Mucosa of rectum (tissue), 2 donors: ENCODE data around the gene PDK2.

Source experiments
- H3K27ac ChIP-seq, 2 donors: one replicate each; pipeline ENCODE4 v1.7.0; 2013; ENCODE audit warnings: inconsistent platforms in 2 of 2, low read depth in 2 of 2, low read length in 2 of 2
- H3K27me3 ChIP-seq, 2 donors: one replicate each; pipeline ENCODE4 v1.7.0; 2013; ENCODE audit warnings: low read length in 2 of 2; ENCODE audit not compliant: control insufficient read depth in 2 of 2, insufficient read depth in 2 of 2
- H3K36me3 ChIP-seq, 2 donors: one replicate each; pipeline ENCODE4 v1.7.0; 2013; ENCODE audit warnings: low read length in 2 of 2; ENCODE audit not compliant: control insufficient read depth in 2 of 2, insufficient read depth in 2 of 2
- H3K4me1 ChIP-seq, 2 donors: one replicate each; pipeline ENCODE4 v1.7.0; 2013; ENCODE audit warnings: low read length in 2 of 2, mild to moderate bottlenecking in 1 of 2; ENCODE audit not compliant: control insufficient read depth in 2 of 2, insufficient read depth in 2 of 2
- H3K4me3 ChIP-seq, 2 donors: one replicate each; pipeline ENCODE4 v1.7.0; 2013; ENCODE audit warnings: low read length in 2 of 2
- H3K9ac ChIP-seq, 2 donors: one replicate each; pipeline ENCODE4 v1.7.0; 2013; ENCODE audit warnings: low read length in 2 of 2, low read depth in 1 of 2, mild to moderate bottlenecking in 1 of 2
- H3K9me3 ChIP-seq, 2 donors: one replicate each; pipeline ENCODE4 v1.7.0; 2013; ENCODE audit warnings: low read length in 2 of 2; ENCODE audit not compliant: control insufficient read depth in 2 of 2
- donor health status: healthy.
- donor health status: Normal muscosa, but diverticular disease.

Gene PDK2

DNA sequence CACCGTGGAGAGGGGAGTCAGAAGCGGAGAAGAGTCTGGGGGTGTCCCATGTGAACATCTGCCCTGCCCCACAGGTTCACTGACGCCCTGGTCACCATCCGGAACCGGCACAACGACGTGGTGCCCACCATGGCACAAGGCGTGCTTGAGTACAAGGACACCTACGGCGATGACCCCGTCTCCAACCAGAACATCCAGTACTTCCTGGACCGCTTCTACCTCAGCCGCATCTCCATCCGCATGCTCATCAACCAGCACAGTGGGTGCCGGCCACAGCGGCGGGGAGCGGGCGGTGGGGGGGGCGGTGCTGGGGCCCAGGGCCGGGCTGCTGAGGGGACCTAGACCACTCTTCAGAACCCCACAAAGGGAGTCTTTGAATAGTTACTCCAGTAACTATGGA, 10.7 kb downstream of the PDK2 start:
- no peak overlapping the region for H3K4me3 ChIP-seq
- no peaks in the 10 kb centered on the region for H3K27me3 ChIP-seq
- no peaks in the 10 kb centered on the region for H3K9me3 ChIP-seq
- no peak overlapping the region for H3K9ac ChIP-seq
- peaks cover 25 to 31% of the 10 kb centered on the region in 2 donors for H3K4me1 ChIP-seq
- no peak overlapping the region for H3K27ac ChIP-seq
- peaks cover 18 to 42% of the 10 kb centered on the region in 2 donors for H3K36me3 ChIP-seq

DNA sequence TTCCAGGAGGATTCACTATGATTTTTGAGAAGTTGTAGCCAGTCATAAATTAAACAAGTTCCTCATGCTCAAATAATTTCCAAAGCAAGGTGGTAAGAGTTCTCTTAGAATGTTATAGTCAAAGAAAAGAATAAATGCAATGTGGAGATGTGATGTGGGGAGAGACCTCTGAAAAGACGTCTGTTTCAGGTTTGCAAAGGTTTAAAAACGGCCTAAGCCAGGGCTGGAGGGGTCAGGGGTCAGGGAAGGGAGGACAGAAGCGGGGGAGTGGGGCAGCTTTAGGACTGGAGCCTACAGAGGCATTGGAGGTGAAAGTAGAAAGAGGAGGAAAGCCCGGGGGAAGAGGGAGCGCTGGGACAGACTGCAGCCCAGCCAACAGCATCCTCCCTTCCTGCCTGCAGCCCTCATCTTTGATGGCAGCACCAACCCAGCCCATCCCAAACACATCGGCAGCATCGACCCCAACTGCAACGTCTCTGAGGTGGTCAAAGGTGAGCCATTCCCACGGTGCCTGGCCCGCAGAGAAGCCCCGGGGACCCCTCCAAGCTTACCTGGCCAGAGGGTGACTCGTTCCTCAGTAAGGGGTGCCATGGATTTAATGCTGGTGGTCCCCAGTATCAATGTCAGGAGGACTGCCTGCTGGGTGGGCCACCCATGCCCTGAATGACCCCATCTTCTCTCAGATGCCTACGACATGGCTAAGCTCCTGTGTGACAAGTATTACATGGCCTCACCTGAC, 11.4 kb downstream of the PDK2 start:
- no peak overlapping the region for H3K9ac ChIP-seq
- H3K36me3 ChIP-seq = peaks cover 18 to 42% of the 10 kb centered on the region in 2 donors
- H3K4me1 ChIP-seq = peaks cover 21 to 30% of the 10 kb centered on the region in 2 donors
- no peaks in the 10 kb centered on the region for H3K9me3 ChIP-seq
- no peak overlapping the region for H3K27ac ChIP-seq
- H3K27me3 ChIP-seq = no peaks in the 10 kb centered on the region
- no peak overlapping the region for H3K4me3 ChIP-seq

DNA sequence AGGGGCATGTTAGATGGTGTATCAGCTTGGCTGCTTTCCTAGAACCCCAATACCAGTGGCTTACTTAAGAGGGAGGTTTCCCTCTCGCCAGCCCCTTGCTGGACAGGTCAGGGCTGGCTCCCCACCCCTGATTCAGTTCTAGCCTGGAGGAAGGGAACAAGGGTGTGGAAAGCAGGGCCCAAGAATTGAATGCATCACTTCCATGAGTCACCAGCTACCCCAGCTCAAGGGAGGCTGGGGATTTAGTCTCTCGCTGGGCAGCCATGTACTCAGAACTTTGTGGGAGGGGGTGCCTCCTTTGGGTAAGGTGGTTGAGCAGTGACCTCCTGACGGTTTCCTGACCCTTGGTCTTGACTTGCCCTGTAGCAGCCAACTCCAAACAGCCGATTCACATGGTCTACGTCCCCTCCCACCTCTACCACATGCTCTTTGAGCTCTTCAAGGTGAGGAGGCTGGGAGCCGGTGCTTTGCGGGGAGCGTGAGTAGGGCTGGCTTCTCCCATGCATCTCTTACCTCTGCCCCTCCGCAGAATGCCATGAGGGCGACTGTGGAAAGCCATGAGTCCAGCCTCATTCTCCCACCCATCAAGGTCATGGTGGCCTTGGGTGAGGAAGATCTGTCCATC, 12.8 kb downstream of the PDK2 start:
- Histone ChIP-seq H3K36me3 (peaks cover 18 to 42% of the 10 kb centered on the region in 2 donors), H3K27ac (no peak overlapping the region), H3K9ac (no peak overlapping the region)

DNA sequence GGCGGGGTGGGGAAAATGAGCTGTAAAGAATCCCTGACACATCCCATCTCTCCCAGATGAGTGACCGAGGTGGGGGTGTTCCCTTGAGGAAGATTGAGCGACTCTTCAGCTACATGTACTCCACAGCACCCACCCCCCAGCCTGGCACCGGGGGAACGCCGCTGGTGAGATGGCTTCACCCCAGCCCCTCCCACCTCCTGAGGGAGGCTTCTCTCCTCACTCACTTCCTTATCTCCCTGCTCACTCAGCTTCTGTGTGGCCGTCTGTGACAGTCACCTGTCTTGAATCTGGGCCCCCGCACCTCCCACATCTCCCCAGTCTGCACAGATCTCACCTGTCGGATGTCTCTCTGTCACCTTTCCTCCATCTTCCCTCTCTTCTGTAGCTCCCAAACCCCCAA, 13.4 kb downstream of the PDK2 start:
- Histone ChIP-seq H3K9ac (no peak overlapping the region), H3K4me3 (no peak overlapping the region), H3K4me1 (peaks cover 8 to 25% of the 10 kb centered on the region in 2 donors), H3K36me3 (peaks cover 18 to 37% of the 10 kb centered on the region in 2 donors), H3K9me3 (no peaks in the 10 kb centered on the region), H3K27ac (no peak overlapping the region), H3K27me3 (no peaks in the 10 kb centered on the region)

More for the DNA sequence above, 12.8 kb downstream of the PDK2 start:
- Histone ChIP-seq H3K4me3 (no peak overlapping the region), H3K4me1 (peaks cover 15 to 28% of the 10 kb centered on the region in 2 donors), H3K27me3 (no peaks in the 10 kb centered on the region), H3K9me3 (no peaks in the 10 kb centered on the region)

GRCh38 chr17:50109207-50109606, 14.1 kb downstream of the PDK2 start:
- H3K4me3 ChIP-seq = no peak overlapping the region
- H3K9ac ChIP-seq = no peak overlapping the region
- peaks cover 18 to 36% of the 10 kb centered on the region in 2 donors for H3K36me3 ChIP-seq
- no peaks in the 10 kb centered on the region for H3K9me3 ChIP-seq
- H3K4me1 ChIP-seq = peaks cover 8 to 25% of the 10 kb centered on the region in 2 donors
- no peaks in the 10 kb centered on the region for H3K27me3 ChIP-seq
- no peak overlapping the region for H3K27ac ChIP-seq

DNA sequence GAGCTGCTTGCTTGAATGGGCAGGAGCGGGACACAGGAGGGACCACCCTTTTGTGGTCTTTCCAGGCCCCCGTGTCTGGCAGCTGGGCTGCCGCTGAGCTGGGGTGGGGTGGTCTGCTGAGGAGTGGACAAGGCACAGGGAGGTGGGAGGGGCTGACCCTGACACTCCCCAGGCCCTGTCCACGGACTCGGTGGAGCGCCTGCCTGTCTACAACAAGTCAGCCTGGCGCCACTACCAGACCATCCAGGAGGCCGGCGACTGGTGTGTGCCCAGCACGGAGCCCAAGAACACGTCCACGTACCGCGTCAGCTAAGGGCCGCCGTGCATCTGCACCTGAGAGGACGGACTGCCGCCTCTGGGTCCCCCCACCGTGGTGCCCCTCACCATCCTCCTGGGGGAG, 14.6 kb downstream of the PDK2 start:
- H3K4me1 ChIP-seq = peaks cover 8 to 27% of the 10 kb centered on the region in 2 donors
- H3K9ac ChIP-seq = no peak overlapping the region

DNA sequence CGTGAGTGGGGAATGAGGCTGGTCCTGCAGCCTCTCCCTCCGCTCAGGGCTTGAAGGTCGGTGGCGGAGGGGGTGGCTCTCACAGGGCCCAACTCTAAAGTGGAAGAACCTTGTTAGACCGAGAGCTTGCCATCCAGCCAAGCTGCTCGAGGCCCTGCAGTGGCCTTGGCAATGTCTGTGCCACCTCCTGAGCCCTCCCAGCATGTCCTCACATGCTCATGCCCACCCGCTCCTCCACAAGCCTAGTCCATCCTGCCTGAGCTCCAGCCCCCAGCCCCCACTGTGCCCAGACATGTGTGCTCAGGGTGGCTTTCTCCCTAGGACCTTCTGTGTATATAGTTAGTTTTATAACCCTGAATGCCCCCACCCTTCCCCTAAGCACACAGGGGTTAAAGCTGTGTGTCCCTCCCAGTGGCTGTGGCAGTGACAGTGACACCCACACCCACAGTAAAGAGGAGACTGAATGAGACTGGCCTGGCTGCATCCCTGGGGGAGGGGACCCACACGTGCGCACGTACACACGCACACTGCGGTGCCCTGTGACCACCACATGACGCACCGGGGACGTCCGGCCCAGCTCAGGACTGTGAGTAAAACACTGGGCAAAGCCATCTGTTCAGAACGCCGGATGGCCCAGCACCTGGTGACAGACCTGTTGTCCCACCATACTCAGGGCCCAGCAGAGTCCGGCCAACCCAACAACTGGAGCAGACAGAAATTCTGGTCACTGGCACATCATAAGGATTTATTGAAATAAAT, 15.6 kb downstream of the PDK2 start:
- Histone ChIP-seq H3K27ac (peak overlapping the region in 1 of 2 donors; percentile 60), H3K9me3 (no peaks in the 10 kb centered on the region), H3K4me1 (peaks cover 8 to 27% of the 10 kb centered on the region in 2 donors)

More for the DNA sequence above, 14.6 kb downstream of the PDK2 start:
- Histone ChIP-seq H3K27ac (no peak overlapping the region), H3K9me3 (no peaks in the 10 kb centered on the region), H3K4me3 (no peak overlapping the region), H3K36me3 (peaks cover 18 to 36% of the 10 kb centered on the region in 2 donors), H3K27me3 (no peaks in the 10 kb centered on the region)

GRCh38 chr17:50111673-50112655, 16.8 kb downstream of the PDK2 start:
- peak overlapping the region; percentile 35 to 41 for H3K9ac ChIP-seq
- H3K9me3 ChIP-seq = no peaks in the 10 kb centered on the region
- H3K4me3 ChIP-seq = no peak overlapping the region
- H3K4me1 ChIP-seq = peaks cover 10 to 27% of the 10 kb centered on the region in 2 donors
- H3K27ac ChIP-seq = peak overlapping the region; percentile 43 to 67
- peaks cover 4 to 26% of the 10 kb centered on the region in 2 donors for H3K36me3 ChIP-seq
- peaks cover 0 to 6% of the 10 kb centered on the region in 2 donors for H3K27me3 ChIP-seq

More for the DNA sequence above, 15.6 kb downstream of the PDK2 start:
- no peak overlapping the region for H3K9ac ChIP-seq
- H3K36me3 ChIP-seq = peaks cover 13 to 32% of the 10 kb centered on the region in 2 donors
- H3K4me3 ChIP-seq = no peak overlapping the region
- no peaks in the 10 kb centered on the region for H3K27me3 ChIP-seq

DNA sequence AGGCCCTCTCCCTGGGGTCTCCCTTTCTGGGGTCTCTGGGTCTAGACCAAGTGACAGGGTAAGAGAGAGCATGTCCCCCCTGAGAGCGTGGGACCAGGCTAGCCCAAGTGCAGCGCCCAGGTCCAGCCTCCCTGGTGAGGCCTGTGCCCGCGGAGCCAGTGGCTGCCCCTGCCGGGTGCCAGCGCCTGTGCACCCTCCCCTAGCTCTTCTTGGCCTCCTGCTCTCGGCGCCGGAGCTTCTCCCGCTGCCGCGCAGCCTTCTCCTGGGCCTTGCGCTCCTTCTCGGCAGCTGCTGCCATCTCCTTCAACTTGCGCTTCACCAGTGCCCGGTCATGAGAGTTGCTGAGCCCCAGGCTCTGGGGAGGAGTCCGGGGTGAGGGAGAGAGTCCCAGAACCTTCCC, 17.5 kb downstream of the PDK2 start:
- Histone ChIP-seq H3K36me3 (peaks cover 3 to 21% of the 10 kb centered on the region in 2 donors), H3K9me3 (no peaks in the 10 kb centered on the region), H3K27me3 (peaks cover 0 to 6% of the 10 kb centered on the region in 2 donors), H3K4me3 (no peak overlapping the region), H3K9ac (peak overlapping the region in 1 of 2 donors; percentile 35), H3K4me1 (peaks cover 16 to 27% of the 10 kb centered on the region in 2 donors), H3K27ac (peak overlapping the region in 1 of 2 donors; percentile 43)
